ENCODE measurements around the gene SLC13A4.
"Not testable (repeated sequence)": the region's sequence is repeated elsewhere in the genome, so short reads cannot be mapped to it uniquely, and the experiment has no call there.

Gene SLC13A4

DNA sequence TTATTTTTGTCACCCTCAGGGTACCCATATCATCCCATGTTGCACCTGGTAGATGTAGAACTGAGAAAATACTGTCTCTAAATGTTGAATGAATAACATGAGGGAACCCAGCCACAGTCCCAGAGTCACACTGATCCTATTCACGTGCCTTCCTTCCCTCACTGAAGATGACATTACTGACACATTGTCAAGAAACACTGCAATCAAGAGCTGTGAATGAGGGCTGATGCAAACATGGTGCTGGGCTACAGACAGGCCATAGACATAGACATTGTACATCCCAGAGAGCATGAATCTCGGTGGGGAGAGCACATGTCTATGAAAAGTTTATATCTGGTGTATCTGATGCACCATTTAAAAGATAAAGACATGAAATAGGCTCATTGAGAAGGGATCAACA, 9.8 kb downstream of the SLC13A4 start:
- no peak for DNase-seq (ENCODE audit: low spot score)

DNA sequence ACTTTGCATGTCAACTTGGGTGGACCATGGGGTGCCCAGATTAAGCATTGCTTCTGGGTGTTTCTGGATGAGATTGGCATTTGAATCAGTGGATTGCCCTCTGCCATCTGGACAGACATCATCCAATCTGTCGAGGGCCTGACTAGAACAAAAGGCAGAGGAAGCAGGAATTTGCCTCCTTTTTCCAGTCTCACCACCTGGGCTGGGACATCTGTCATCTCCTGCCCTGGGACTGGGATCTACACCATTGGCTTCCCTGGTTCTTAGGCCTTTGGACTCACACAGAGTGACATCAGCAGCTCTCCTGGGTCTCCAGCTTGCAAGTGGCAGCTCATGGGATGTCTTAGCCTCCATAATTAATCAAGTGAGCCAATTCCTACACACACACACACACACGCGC, 10.3 kb downstream of the SLC13A4 start:
- no peak for DNase-seq (ENCODE audit: low spot score)

DNA sequence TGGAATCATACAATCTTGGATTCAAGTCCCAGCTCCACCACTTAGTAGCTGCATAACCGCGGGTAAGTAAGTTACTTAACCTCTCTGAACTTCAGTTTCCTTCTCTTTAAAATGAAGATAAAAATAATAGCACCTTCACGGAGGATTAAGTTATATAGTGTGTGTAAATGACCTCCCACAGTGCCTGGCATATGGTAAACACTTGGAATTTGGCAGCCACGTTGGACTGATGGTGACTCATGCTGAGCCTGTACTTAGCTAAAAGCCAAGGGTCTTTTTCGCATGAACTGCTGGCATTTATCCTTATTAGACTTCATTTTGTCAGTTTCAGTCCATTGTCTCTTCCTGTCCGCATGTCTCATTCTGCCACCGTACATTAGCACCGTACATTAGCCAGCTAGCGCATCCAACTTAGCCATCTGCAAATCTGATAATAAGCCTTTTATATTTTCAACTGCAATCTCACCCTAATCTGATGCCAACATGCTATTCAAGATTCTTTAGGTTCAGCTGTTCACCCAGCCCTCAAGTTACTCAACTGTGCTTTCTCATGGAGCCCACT, 11.2 kb downstream of the SLC13A4 start:
- DNase-seq (ENCODE audit: low spot score), result no peak

DNA sequence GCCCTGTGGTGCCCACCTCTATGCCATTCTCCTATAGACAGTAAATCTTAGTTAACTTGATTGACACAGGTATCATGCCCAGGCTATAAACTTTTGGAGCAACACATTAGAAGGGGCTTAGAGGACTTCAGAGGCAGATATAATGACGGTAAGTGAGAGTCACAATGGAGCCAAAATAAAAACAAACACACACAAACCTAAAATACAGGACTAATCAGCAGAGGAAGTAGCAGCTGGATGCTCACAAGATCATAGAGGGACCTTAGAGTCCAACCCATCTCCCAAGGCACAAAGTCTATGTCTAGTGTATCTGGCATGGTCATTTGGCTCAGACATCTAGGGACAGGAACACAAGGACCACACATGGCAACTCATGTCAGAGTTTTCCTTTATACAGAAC, 12.3 kb downstream of the SLC13A4 start:
- no peak for DNase-seq (ENCODE audit: low spot score)

DNA sequence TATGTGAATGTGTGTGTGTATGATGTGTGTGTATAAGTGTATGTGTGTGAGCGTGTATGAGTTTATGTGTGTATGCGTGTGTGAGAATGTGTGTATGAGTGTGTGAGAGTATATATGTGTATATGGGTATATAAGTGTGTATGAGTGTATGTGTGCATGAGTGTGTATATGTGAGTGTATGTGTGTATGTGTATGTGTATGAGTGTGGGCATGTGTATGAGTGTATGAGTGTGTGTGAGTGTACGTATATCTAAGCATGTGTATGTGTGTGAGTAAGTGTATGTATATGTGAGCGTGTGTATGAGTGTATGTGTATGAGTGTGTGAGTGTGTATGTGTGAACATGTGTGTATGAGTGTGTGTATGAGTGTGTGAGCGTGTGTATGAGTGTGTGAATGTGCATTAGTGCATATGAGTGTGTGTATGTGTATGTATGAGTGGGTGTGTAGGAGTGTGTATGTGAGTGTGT, 12.9 kb downstream of the SLC13A4 start:
- DNase-seq (ENCODE audit: low spot score), result no peak

DNA sequence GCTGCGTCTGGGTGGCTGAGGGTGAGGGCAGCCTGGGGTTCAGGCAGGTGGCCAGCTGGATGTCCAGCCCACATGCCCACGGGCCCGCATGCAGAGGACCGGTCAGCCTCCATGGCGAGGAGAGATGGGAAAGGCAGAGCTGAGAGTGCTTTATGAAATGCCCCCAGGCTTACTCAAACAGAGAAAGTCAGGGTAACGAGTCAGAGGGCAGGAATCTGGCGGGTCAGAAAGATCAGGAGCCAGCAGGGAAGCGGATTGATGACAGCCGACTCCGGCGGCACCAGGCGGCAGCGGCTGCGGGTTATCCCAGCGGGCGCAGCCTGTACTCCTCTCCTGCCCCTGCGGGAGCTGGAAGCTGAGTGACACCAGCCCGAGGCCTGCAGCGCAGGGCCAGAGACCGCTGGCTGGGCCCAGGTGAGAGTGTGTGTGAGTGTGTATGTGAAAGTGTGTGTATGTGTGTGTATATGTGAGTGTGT, 13.4 kb downstream of the SLC13A4 start:
- DNase-seq (ENCODE audit: low spot score), result no peak

DNA sequence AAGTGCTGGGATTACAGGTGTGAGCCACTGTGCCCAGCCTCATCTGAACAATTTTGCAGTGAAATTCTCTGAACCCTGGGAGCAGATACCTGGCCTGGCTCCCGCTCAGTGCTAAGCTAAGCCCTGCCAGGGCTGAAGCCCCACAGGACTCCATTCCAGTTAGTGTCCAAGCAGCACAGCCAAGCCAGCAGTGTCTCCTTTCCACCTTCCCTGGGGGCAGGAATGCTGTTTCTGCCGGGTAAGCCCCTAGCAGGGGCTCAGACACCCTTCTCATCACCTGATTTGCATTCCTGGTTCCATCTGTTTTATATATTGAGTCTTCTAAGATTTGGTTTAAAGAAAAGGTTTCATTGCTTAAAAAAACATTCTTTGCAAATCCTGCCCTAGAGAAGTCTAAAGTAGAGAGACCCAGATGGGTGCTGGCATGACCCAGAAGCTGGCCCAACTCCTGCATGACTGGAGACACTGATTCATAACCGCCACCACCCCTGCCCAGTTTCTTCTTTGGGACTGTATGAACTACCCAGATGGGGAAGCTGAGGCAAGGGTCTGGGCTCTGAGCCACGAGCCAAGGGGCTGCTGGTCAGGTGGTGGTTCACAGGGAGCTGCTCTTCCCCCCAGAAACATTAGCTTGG, 14.0 kb downstream of the SLC13A4 start:
- no peak for DNase-seq (ENCODE audit: low spot score)

DNA sequence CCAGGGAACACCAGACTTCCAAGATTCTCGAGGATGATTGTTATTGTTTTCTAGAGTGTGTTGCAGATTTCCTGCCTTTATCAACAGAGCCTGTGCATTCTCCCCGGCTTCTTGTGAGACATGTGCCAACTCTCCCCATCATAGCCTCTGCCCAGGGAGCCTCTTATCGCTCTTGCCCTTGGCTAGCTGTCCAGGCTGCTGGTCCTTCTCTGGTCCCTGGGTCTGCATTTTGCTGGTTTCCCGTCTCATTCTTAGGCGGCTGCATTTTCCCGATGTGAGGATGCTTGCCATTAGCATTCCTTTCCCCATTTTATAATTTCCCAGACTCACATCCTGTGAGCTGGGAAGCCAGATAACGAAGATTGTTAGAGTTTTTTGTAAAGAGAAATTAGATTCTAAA, 15.2 kb downstream of the SLC13A4 start:
- no peak for DNase-seq (ENCODE audit: low spot score)

DNA sequence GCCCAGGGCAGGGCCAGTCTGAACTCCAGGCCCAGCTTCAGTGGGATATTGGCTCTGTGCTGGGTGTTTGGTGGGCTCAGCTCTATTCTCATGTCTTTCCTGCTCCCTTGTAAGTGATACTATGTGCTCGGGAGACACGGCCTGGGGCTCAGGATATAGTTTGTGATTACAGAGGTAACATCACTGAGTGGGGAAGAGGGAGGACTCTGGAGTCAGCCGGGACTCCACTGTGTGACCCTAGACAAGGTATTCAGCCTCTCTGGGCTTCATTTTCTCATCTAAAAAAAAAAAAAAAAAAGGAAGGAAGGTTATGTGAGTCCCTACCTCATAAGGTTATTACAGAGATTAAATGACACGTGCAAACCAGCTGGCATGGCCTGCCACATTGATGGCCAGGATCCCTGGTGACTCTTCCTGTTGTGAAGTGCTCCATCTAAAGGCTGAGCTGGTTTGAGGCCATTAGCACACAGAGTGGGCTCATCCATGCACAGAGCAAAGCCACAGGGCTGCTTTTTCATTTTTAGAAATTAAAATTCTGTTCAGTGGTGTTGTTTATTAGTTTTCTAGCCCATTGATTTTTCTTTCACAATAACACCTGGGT, 15.7 kb downstream of the SLC13A4 start:
- peak; percentile 19 for DNase-seq (ENCODE audit: low spot score)

DNA sequence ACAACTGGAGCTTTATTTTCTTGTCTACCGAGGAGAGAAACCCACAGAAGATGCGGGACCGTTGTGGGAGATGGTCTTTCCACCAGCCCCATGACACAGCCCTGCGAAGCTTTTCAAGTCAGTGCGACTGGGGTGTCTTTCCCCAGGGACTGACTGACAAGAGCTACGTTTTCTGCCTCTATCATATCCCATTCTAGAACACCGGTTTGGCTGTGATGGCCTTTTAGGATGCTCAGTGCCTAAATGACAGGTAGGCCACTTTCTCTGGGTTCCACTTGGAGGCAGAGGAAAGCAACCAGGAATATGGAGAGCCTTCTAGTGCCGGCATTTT, 16.9 kb downstream of the SLC13A4 start:
- DNase-seq (ENCODE audit: low spot score), result no peak

DNA sequence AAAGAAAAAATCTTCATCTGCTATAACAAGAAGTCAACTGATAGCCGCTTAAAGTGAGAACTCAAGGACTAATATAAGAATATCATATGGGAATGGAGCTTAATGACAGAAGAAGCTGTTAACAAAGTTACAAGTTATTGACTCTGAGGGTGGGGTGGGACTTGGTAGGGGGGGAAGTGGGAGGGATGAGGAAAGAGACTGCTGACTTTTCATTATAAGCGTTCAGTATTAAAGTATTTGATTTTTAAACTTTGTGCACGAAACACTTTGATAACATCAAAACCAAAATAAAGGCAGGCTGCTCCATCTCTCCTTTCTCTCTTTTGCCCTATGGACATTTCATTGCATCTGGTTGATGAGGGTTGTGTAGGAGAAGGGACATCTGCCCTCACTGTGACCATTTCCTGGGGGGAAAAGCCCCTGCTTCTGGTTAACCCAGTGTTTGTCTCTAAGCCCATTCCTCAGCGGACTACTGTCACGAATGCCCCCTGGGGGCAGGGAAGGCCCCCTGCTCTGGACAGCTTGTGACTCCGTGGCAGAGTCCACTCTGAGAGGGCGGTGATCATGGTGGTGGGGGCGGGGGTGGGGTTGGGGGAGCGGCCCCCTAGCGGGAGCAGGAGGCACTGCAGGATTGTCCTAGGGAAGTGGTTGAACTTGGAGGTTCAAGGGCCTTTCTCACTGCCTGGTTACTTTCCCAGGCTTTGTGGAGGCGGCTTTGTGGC, 17.4 kb downstream of the SLC13A4 start:
- peak; percentile 46 for DNase-seq (ENCODE audit: low spot score)

DNA sequence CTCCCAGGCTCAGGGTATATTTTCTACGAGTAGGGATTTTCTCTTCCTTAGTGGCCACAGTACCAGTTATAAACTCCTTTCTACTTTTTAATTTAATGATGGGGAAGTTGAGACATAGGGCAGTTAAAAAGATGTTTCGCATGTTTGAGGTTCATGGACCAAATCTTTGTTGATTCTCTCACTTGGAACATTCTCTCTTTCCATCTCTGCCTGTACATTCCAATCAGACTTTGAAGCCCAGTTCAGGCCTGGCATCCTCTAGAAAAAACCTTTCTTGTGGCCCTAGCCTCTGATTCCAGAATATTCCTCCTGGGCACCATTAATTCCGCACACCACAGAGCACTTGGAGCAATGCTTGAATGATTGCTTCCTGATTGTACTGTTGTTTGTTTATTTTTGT, 18.5 kb downstream of the SLC13A4 start:
- DNase-seq (ENCODE audit: low spot score), result no peak

DNA sequence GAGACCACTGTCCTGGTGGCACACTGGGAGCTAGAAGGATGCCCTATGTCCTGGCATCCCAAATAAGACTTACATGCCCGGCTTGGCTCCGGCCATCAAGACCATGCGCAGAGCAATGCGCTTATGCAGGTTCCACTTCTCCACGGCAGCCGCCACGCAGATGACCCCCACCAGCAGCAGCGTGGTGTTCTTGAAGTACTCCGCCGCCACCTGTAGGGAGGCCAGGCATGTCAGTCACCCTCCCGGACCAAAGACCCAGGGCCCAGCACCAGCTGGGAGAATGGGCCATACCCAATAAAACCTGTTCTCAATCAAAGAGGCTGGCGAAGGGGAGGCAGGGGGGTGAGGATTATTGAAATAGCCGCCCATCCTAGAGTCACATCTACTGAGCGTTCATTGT, 19.9 kb downstream of the SLC13A4 start:
- DNase-seq (ENCODE audit: low spot score), result no peak

DNA sequence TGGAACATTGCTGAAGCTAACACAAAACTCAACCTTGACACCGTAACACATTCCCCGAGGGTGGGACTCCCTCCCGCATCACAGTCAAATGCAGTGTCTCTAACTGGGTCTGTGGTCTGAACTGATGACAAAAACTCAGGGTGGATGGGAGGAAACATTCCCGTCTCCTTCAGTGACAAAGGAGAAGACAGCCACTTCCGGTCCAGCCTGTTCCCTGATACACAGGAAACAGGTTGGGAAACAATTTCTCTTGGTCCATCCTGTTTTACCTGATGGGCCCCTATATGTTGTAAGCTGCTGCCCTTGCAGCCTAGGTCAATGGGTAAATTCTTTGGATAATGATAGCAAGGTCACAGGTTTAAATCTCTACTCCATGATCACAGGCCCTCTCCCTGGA, 20.4 kb downstream of the SLC13A4 start:
- DNase-seq (ENCODE audit: low spot score), result no peak

DNA sequence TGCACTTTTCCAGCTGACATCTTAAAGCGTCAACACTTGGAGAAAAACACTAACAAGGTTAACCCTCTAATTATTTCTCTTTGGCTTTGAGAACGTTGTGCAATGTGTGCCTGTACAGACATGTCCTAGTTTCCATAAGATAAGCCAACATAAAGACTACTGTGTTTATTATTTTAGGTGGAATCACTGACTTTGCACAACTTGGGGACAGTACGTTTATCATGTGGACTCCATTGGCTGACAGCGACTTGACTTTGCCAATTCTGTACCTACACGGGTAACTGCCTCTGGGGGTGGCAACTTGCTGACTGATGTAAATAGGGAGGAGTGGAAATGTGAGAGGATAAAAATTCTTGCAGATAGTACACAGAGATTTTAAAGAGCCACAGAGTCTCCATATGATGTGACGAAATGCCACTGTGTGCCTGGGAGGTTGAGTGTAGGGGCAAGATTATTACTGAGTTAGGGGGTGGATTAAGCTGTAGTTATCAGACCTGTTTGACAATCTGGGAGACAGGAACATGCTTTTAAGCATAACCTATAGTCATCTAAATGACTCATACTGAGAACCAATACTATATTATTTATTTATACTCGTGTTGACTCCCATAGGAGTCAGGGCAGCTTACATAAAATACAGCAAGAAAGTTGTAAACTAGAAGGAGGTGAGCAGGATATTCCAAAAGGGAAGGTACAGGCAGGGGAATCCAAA, 21.0 kb downstream of the SLC13A4 start:
- no peak for DNase-seq (ENCODE audit: low spot score)

DNA sequence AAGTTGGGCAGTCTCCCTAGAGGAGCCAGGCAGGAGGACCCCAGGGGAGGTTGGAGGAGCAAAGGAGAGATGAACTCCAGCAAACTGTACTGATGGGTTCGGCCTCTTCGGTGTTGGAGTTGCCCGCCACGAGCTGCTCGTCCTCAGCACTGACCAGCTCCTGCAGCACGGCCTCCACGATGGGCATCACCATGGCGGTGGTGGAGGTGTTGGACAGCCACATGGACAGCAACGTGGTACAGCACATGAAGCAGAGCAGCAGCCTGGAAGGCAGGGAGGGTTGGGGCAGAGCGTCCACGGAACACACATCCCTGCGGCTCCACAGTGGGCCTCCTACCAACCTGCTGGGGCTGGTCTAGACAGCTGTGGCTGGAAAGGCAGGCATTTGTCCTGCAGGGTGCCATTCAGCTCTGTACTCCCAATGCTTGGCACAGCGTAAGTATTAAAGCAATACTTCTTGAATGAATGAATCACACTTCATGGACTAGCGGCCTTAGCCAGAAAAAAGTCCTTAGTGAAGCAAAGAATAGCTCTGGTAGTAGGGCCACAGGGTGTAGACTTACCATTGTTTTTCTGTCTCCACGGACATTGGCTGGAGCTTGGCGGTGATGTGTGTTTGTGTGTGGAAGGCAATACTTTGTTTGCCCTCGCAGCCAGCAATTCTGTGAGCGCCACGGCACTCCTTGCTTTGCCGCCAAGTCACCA, 21.8 kb downstream of the SLC13A4 start:
- DNase-seq (ENCODE audit: low spot score), result no peak

DNA sequence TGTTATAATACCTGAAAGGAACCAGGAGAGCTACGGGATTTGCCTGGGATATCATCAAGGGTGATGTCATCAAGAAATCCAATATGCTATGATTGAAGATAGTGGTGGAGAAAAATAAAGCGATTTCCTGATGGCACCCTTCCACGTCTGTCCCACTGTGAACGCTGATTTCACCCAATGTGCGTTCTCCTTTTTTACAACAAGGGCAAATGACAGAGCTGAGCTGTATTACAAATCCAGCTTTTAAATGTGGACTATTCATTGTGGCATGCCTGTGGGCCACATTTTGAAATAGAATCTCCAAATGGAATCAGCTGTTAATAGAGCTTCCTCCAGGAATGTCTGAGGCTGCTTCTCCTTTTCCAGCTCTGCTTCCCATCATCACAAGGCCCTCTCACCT, 23.3 kb downstream of the SLC13A4 start:
- no peak for DNase-seq (ENCODE audit: low spot score)

DNA sequence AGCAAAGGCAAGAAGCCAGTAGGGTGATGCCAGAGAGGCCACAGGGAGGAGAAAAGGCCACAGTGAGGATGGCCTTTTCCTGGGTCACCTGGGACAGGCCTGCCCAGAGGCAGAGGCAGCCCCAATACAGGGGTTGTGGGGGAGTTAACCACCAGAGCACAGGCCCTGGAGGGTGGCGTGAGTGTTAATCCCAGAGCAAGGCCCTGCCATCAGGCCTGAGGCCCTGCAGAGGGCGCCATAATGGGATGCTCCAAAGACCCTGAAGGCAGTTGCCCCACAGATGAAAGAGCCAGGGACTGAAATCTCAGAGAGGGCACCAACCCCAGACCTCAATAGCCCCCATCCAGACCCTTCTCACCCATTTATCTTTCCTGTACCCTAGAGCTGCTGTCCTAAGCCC, 23.9 kb downstream of the SLC13A4 start:
- peak; percentile 45 for DNase-seq (ENCODE audit: low spot score)

DNA sequence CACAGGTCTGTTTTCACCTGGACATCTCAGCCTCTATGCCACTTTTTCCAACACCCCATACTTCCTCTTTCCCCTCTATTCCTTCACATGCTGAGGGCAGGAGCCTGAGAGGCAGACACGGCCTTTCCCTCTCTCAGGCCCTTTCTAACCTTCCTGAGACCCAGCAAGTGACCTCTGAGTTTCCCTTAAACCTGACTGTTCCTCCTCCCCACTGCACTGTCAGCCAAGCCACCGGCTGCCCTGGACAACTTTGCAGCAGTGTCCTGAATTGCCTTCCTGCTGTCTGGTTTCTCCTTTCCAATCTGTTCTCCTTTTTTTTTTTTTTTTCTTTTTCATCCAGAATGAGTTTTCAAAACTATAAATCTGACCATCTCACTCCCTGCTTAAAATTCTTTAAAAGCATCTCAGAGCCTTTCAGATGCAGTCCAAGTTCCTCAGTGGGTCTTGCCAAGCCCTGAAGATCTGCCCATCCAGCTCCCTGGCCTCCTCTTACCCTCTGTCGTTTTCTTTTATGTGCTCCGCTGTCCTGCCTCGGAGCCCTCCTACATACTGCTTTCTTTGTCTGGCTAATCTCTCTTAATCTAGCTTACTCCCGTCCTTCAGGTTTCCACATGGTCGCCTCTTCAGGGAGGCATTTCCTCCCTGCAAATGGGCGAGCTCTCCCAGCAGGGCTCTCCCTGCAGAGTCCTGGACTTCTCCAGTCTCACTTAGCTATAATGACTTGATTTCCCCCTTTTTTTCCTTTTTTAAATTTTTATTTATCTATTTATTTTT, 30.5 kb downstream of the SLC13A4 start:
- no peak for DNase-seq (ENCODE audit: low spot score)

DNA sequence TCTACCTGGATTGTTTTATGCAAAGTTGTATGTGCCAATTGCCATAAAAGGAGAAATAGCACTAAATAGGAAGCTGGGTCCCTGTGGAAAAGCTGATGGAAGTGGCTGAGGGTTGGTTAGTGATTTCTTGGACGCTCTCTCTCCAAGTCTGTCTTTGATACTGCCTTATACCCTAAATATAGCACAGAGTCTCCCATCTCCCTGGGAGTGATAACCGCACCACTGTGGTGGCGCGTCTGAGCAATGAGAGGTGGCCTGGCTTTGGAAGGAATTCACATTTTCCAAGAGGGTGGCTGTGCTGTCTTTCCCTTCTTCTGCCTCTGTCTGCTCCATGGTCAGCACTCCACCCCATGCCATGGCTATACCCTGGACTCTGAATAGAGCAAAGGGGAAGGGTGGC, 34.4 kb downstream of the SLC13A4 start:
- DNase-seq (ENCODE audit: low spot score), result no peak

DNA sequence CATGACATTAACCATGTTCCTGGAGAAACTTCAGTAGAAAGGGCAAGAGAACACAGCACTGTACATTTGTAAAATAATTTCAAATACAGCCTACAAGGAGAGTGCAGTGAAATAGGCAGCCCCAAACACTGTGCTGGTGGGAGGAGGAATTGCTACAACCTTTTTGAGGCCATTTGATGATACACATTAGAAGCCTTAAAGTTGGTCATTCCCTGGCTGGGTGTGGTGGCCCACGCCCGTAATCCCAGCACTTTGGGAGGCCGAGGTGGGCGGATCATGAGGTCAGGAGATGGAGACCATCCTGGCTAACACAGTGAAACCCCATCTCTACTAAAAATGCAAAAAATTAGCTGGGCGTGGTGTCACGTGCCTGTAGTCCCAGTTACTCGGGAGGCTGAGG, 35.4 kb downstream of the SLC13A4 start:
- DNase-seq (ENCODE audit: low spot score), result not testable (repeated sequence)
